Measurements from ENCODE around the gene RNF44.

Gene RNF44

GRCh38 chr5:176508603-176509002 lies 28.6 kb downstream of the RNF44 start:
- H3K4me1 Mint-ChIP-seq, result peaks cover 1% of the 10 kb centered on the region
- H3K9me3 Mint-ChIP-seq, result no peaks in the 10 kb centered on the region
- no peak overlapping the region for H3K4me3 Mint-ChIP-seq
- DNase-seq, result no peak
- no peak for TF ChIP-seq CTCF (IDR thresholded peaks at IDR 0.05)
- H3K27me3 Mint-ChIP-seq (ENCODE audit: low read depth, poor library complexity), result no peaks in the 10 kb centered on the region
- peak overlapping the region; percentile 83 for H3K27ac Mint-ChIP-seq
- peaks cover 64% of the 10 kb centered on the region for H3K36me3 Mint-ChIP-seq (ENCODE audit: low read depth)

GRCh38 chr5:176507911-176508310 lies 29.3 kb downstream of the RNF44 start:
- Mint-ChIP-seq H3K36me3 (ENCODE audit: low read depth) (peaks cover 71% of the 10 kb centered on the region), H3K9me3 (no peaks in the 10 kb centered on the region), H3K27ac (peak overlapping the region; percentile 92), H3K4me3 (no peak overlapping the region), H3K27me3 (ENCODE audit: low read depth, poor library complexity) (no peaks in the 10 kb centered on the region), H3K4me1 (peaks cover 8% of the 10 kb centered on the region)
- no peak for TF ChIP-seq CTCF (IDR thresholded peaks at IDR 0.05)
- DNase-seq, result no peak

- Mint-ChIP-seq H3K27me3 (ENCODE audit: low read depth, poor library complexity) (no peaks in the 10 kb centered on the region), H3K36me3 (ENCODE audit: low read depth) (peaks cover 82% of the 10 kb centered on the region), H3K4me3 (no peak overlapping the region), H3K9me3 (no peaks in the 10 kb centered on the region), H3K27ac (peak overlapping the region; percentile 25), H3K4me1 (peaks cover 9% of the 10 kb centered on the region)
- TF ChIP-seq CTCF (IDR thresholded peaks at IDR 0.05), result no peak
- DNase-seq, result no peak
These were observed 33.7 kb downstream of the RNF44 start for GRCh38 chr5:176503496-176503895.

GRCh38 chr5:176501333-176501732 lies 35.9 kb downstream of the RNF44 start:
- no peak for DNase-seq
- H3K27me3 Mint-ChIP-seq (ENCODE audit: low read depth, poor library complexity), result no peaks in the 10 kb centered on the region
- H3K4me3 Mint-ChIP-seq, result no peak overlapping the region
- no peak for TF ChIP-seq CTCF (IDR thresholded peaks at IDR 0.05)
- H3K4me1 Mint-ChIP-seq, result peaks cover 9% of the 10 kb centered on the region
- no peaks in the 10 kb centered on the region for H3K9me3 Mint-ChIP-seq
- H3K36me3 Mint-ChIP-seq (ENCODE audit: low read depth), result peaks cover 80% of the 10 kb centered on the region
- H3K27ac Mint-ChIP-seq, result no peak overlapping the region

- H3K4me1 Mint-ChIP-seq, result peaks cover 9% of the 10 kb centered on the region
- no peak for DNase-seq
- H3K9me3 Mint-ChIP-seq, result no peaks in the 10 kb centered on the region
- H3K36me3 Mint-ChIP-seq (ENCODE audit: low read depth), result peaks cover 80% of the 10 kb centered on the region
- H3K27me3 Mint-ChIP-seq (ENCODE audit: low read depth, poor library complexity), result no peaks in the 10 kb centered on the region
- H3K27ac Mint-ChIP-seq, result no peak overlapping the region
- no peak overlapping the region for H3K4me3 Mint-ChIP-seq
- no peak for TF ChIP-seq CTCF (IDR thresholded peaks at IDR 0.05)
These were observed 36.7 kb downstream of the RNF44 start for GRCh38 chr5:176500511-176500910.

GRCh38 chr5:176499273-176499672 lies 37.9 kb downstream of the RNF44 start:
- H3K36me3 Mint-ChIP-seq (ENCODE audit: low read depth), result peaks cover 75% of the 10 kb centered on the region
- no peaks in the 10 kb centered on the region for H3K27me3 Mint-ChIP-seq (ENCODE audit: low read depth, poor library complexity)
- no peak overlapping the region for H3K27ac Mint-ChIP-seq
- H3K4me3 Mint-ChIP-seq, result no peak overlapping the region
- no peaks in the 10 kb centered on the region for H3K9me3 Mint-ChIP-seq
- peaks cover 9% of the 10 kb centered on the region for H3K4me1 Mint-ChIP-seq
- no peak for DNase-seq
- TF ChIP-seq CTCF (IDR thresholded peaks at IDR 0.05), result no peak
